Transverse colon (tissue), 4 donors: Measurements from ENCODE around the gene VWA7. TPM values are rescaled to one million over a fixed set of nuclear protein-coding genes. Genes with fewer than 3 reads are reported as not detected.

Experiments used
- DNase-seq: peaks from one replicate; pipeline ENCODE4 v3.0.0-alpha.2; 2019
- H3K27ac ChIP-seq, 4 donors: fragments of 200-600 bp; sonication (generic); 2 replicates each; pipeline ENCODE4 v1.5.1; 2016 to 2018; ENCODE audit warnings: inconsistent platforms in 4 of 4
- H3K27me3 ChIP-seq: fragments of 200-600 bp; sonication (generic); 2 replicates; pipeline ENCODE4 v1.5.1; 2017; ENCODE audit warnings: inconsistent platforms
- H3K36me3 ChIP-seq, 4 donors: fragments of 200-600 bp; sonication (generic); 2 replicates each; pipeline ENCODE4 v1.5.1; 2017 to 2019; ENCODE audit warnings: inconsistent platforms in 4 of 4
- H3K4me1 ChIP-seq, 4 donors: fragments of 200-600 bp; sonication (generic); 2 replicates each; pipeline ENCODE4 v1.5.1; 2017 to 2020; ENCODE audit warnings: inconsistent platforms in 4 of 4
- H3K4me3 ChIP-seq, 4 donors: fragments of 200-600 bp; sonication (generic); 1 replicate in 1 of 4; 2 replicates in 3 of 4; pipeline versions ENCODE4 v1.5.1 to v1.6.1; 2017 to 2019; ENCODE audit warnings: inconsistent platforms in 4 of 4
- H3K9me3 ChIP-seq, 2 donors: fragments of 200-600 bp; sonication (generic); 2 replicates each; pipeline ENCODE4 v1.5.1; 2017 to 2019; ENCODE audit warnings: inconsistent platforms in 2 of 2
- CTCF ChIP-seq, 5 experiments: fragments of 200-600 bp in 3 of 5; fragments of 450-650 bp in 2 of 5; sonication (generic) in 3 of 5; IDR thresholded peaks; 1 replicate in 2 of 5; 2 replicates in 3 of 5; pipeline ENCODE4 v1.5.1; 2016 to 2017; ENCODE audit warnings: antibody characterized with exemption in 5 of 5, inconsistent platforms in 3 of 5, mild to moderate bottlenecking in 2 of 5, moderate library complexity in 1 of 5
- EP300 ChIP-seq: sonication (generic); formaldehyde crosslinking; IDR thresholded peaks from one replicate; pipeline ENCODE4 v1.6.1; 2017; ENCODE audit warnings: antibody characterized with exemption, low read depth
- POLR2A ChIP-seq: fragments of 450-650 bp; IDR thresholded peaks from one replicate; pipeline ENCODE4 v1.6.1; 2016; ENCODE audit warnings: antibody characterized with exemption, mild to moderate bottlenecking, moderate library complexity
- POLR2AphosphoS5 ChIP-seq, 3 donors: sonication (generic); formaldehyde crosslinking; IDR thresholded peaks; one replicate each; pipeline ENCODE4 v1.6.1; 2016; ENCODE audit warnings: antibody characterized with exemption in 3 of 3
- WGBS, 2 donors: methylation state at CpG; one replicate each; pipeline ENCODE4 v1.1.5; 2018; ENCODE audit warnings: low coverage in 1 of 2; 5-methylcytosine and 5-hydroxymethylcytosine counted together
- in situ Hi-C, 4 donors: fragments of 200-750 bp; cut with MboI; loops; one replicate each; pipeline versions ENCODE4 v1.15.0 to v1.15.1; 2017; ENCODE audit warnings: low sequenced_read_pairs in 3 of 4, low pct_ligation_motif_present in 1 of 4, low pct_unique_long_range_greater_than_20kb in 1 of 4
- intact Hi-C: fragments of 100-400 bp; cut with DNase I; formaldehyde crosslinking; loops from one replicate; pipeline ENCODE4 v1.15.1; 2023; ENCODE audit warnings: low total_unique reads
- total RNA-seq, 4 donors: library from RNA; depleted of rRNA; stranded (reverse); fragments of >200 nt; gene quantifications; one replicate each; pipeline ENCODE4 v1.1.0, GENCODE V29; 2016

Gene VWA7
- total RNA-seq, 4 donors from 2014 or later, result 7.6 to 22.1 (median 9.6) TPM

GRCh38 chr6:31727717-31728671 lies 49.1 kb downstream of the VWA7 start:
- no peaks in the 10 kb centered on the region for H3K27me3 ChIP-seq
- in situ Hi-C loops, result no loop called here

GRCh38 chr6:31727034-31727716 lies 50.0 kb downstream of the VWA7 start:
- intact Hi-C loops (loop anchor here (5.0 kb wide), 1 partner anchor 105 kb away; no protein-coding TSS in a partner anchor), in situ Hi-C loops (no loop called here)
- Histone ChIP-seq H3K4me3 (no peak overlapping the region), H3K27ac (peak overlapping the region; percentile 94 to 99 (median 96)), H3K9me3 (no peaks in the 10 kb centered on the region), H3K36me3 (peaks cover 0 to 14% (median 5%) of the 10 kb centered on the region in 4 donors), H3K27me3 (no peaks in the 10 kb centered on the region), H3K4me1 (peaks cover 14 to 49% (median 30%) of the 10 kb centered on the region in 4 donors)
- DNase-seq, result peak; percentile 51
- TF ChIP-seq POLR2A, result peak; percentile 11
- no peak for TF ChIP-seq CTCF (IDR thresholded peaks at IDR 0.05)
- WGBS, 2 donors, result 61% methylated on average over 7 of the region's 7 CpGs; no CpG with 5 or more reads in 1 of the 2 donors

More at GRCh38 chr6:31727717-31728671, 49.1 kb downstream of the VWA7 start:
- peaks cover 14 to 53% (median 31%) of the 10 kb centered on the region in 4 donors for H3K4me1 ChIP-seq
- H3K27ac ChIP-seq, result peak overlapping the region; percentile 94 to 99 (median 96)
- WGBS, 2 donors, result 80 to 87% methylated on average over 5 to 41 of the region's 41 CpGs
- TF ChIP-seq POLR2AphosphoS5 (IDR thresholded peaks at IDR 0.05), result no peak
- no peak for TF ChIP-seq EP300
- TF ChIP-seq CTCF (IDR thresholded peaks at IDR 0.05), result no peak
- TF ChIP-seq POLR2A, result no peak
- intact Hi-C loops, result loop anchor here (5.0 kb wide), 1 partner anchor 104 kb away; no protein-coding TSS in a partner anchor
- peaks cover 0 to 22% (median 9%) of the 10 kb centered on the region in 4 donors for H3K36me3 ChIP-seq
- peak overlapping the region in 3 of 4 donors; percentile 58 to 74 (median 72) for H3K4me3 ChIP-seq
- DNase-seq, result no peak
- H3K9me3 ChIP-seq, result no peaks in the 10 kb centered on the region

- Histone ChIP-seq H3K4me1 (peaks cover 14 to 43% (median 30%) of the 10 kb centered on the region in 4 donors), H3K9me3 (no peaks in the 10 kb centered on the region), H3K27ac (peak overlapping the region in 3 of 4 donors; percentile 94 to 99 (median 94)), H3K27me3 (no peaks in the 10 kb centered on the region), H3K36me3 (no peaks in the 10 kb centered on the region), H3K4me3 (no peak overlapping the region)
- in situ Hi-C loops, result no loop called here
- 68 to 88% methylated on average over 4 to 12 of the region's 12 CpGs for WGBS, 2 donors
- intact Hi-C loops, result loop anchor here (5.0 kb wide), 1 partner anchor 107 kb away; no protein-coding TSS in a partner anchor
- no peak for DNase-seq
- TF ChIP-seq EP300 (no peak), POLR2AphosphoS5 (IDR thresholded peaks at IDR 0.05) (no peak), POLR2A (no peak), CTCF (IDR thresholded peaks at IDR 0.05) (no peak)
These were observed 51.4 kb downstream of the VWA7 start for GRCh38 chr6:31725502-31726350.
